SU-DHL-6 (cell line): ENCODE data around the gene C1orf198.

Experiments
- H2AFZ ChIP-seq: fragments of 200-600 bp; sonication (generic); 2 replicates; pipeline ENCODE4 v1.6.1; 2014; ENCODE audit warnings: low read depth, mild to moderate bottlenecking, moderate library complexity, mixed read lengths, antibody characterized with exemption, low read length; ENCODE audit not compliant: severe bottlenecking
- H3F3A ChIP-seq: fragments of 200-600 bp; shearing (Covaris generic); 2 replicates; pipeline ENCODE4 v1.6.0; 2016; ENCODE audit warnings: antibody characterized with exemption, mild to moderate bottlenecking; ENCODE audit not compliant: insufficient read depth
- H3K27ac ChIP-seq: fragments of 200-600 bp; sonication (generic); 2 replicates; pipeline ENCODE4 v1.5.1; 2016; ENCODE audit warnings: low read depth, mild to moderate bottlenecking, low read length, moderate library complexity, mixed read lengths
- H3K27me3 ChIP-seq: fragments of 200-600 bp; sonication (generic), shearing (Covaris generic); 2 replicates; pipeline ENCODE4 v1.6.0; 2014; ENCODE audit warnings: mild to moderate bottlenecking, low read length
- H3K36me3 ChIP-seq: fragments of 200-600 bp; sonication (generic); 2 replicates; pipeline ENCODE4 v1.6.1; 2014; ENCODE audit warnings: mild to moderate bottlenecking, low read length, mixed read lengths
- H3K4me2 ChIP-seq: fragments of 300-600, 200-600 bp; shearing (Covaris generic), sonication (generic); 2 replicates; pipeline ENCODE4 v1.6.0; 2014; ENCODE audit warnings: low read length, low read depth, mild to moderate bottlenecking; ENCODE audit not compliant: poor library complexity, severe bottlenecking
- H3K4me3 ChIP-seq: fragments of 200-600 bp; sonication (generic); 2 replicates; pipeline ENCODE4 v1.5.1; 2014; ENCODE audit warnings: antibody characterized with exemption, low read length, mild to moderate bottlenecking, mixed read lengths; ENCODE audit not compliant: insufficient read depth, poor library complexity, severe bottlenecking
- H3K79me2 ChIP-seq: fragments of 200-600 bp; sonication (generic); 2 replicates; pipeline ENCODE4 v1.6.1; 2014; ENCODE audit warnings: mild to moderate bottlenecking, low read length, moderate library complexity; ENCODE audit not compliant: insufficient read depth
- H3K9ac ChIP-seq: fragments of 200-600 bp; sonication (generic); 2 replicates; pipeline ENCODE4 v1.7.0; 2014; ENCODE audit warnings: mild to moderate bottlenecking, low read length
- H3K9me2 ChIP-seq: fragments of 200-600 bp; sonication (generic); replicated peaks from 2 replicates; pipeline ENCODE4 v1.6.1; 2014; ENCODE audit warnings: low read length; ENCODE audit not compliant: insufficient read depth
- H3K9me3 ChIP-seq: fragments of 200-600 bp; sonication (generic); 2 replicates; pipeline ENCODE4 v1.6.1; 2014; ENCODE audit warnings: low read length, mixed read lengths; ENCODE audit not compliant: insufficient read depth
- H4K20me1 ChIP-seq: fragments of 200-600 bp; sonication (generic); 2 replicates; pipeline ENCODE4 v1.6.1; 2014; ENCODE audit warnings: low read depth, mild to moderate bottlenecking, antibody characterized with exemption, low read length, moderate library complexity, mixed read lengths
- CTCF ChIP-seq: fragments of 200-600 bp; sonication (generic); IDR thresholded peaks from one replicate; pipeline ENCODE4 v1.5.1; 2017; ENCODE audit warnings: antibody characterized with exemption, mild to moderate bottlenecking, low read length, moderate library complexity; ENCODE audit not compliant: insufficient read depth, poor library complexity, severe bottlenecking
- EZH2phosphoT487 ChIP-seq: fragments of 200-600 bp; sonication (generic), shearing (Covaris generic); conservative IDR thresholded peaks from 2 replicates; pipeline ENCODE4 v1.6.1; 2018; ENCODE audit warnings: mild to moderate bottlenecking, antibody characterized with exemption, low read length, moderate library complexity, mixed read lengths

Gene C1orf198

GRCh38 chr1:230821346-230821745 lies 47.0 kb downstream of the C1orf198 start:
- no peak overlapping the region for H3K9ac ChIP-seq
- H3K4me3 ChIP-seq, result no peak overlapping the region
- H3K9me3 ChIP-seq, result no peaks in the 10 kb centered on the region
- no peak overlapping the region for H2AFZ ChIP-seq
- no peaks in the 10 kb centered on the region for H3F3A ChIP-seq
- no peaks in the 10 kb centered on the region for H3K36me3 ChIP-seq
- no peaks in the 10 kb centered on the region for H3K9me2 ChIP-seq
- H4K20me1 ChIP-seq, result no peaks in the 10 kb centered on the region
- H3K4me2 ChIP-seq, result no peak overlapping the region
- no peaks in the 10 kb centered on the region for H3K79me2 ChIP-seq
- TF ChIP-seq EZH2phosphoT487 (no peak), CTCF (no peak)
- no peak overlapping the region for H3K27ac ChIP-seq
- H3K27me3 ChIP-seq, result no peaks in the 10 kb centered on the region

GRCh38 chr1:230820568-230820967 lies 47.8 kb downstream of the C1orf198 start:
- no peak overlapping the region for H3K27ac ChIP-seq

GRCh38 chr1:230819976-230820375 lies 48.3 kb downstream of the C1orf198 start:
- H3K36me3 ChIP-seq, result no peaks in the 10 kb centered on the region
- no peak overlapping the region for H3K4me3 ChIP-seq
- H4K20me1 ChIP-seq, result no peaks in the 10 kb centered on the region
- no peaks in the 10 kb centered on the region for H3K27me3 ChIP-seq
- no peaks in the 10 kb centered on the region for H3F3A ChIP-seq
- H3K79me2 ChIP-seq, result no peaks in the 10 kb centered on the region
- H3K27ac ChIP-seq, result no peak overlapping the region
- H2AFZ ChIP-seq, result no peak overlapping the region
- no peak overlapping the region for H3K4me2 ChIP-seq
- H3K9ac ChIP-seq, result no peak overlapping the region
- no peak for TF ChIP-seq CTCF
- TF ChIP-seq EZH2phosphoT487, result no peak
- no peaks in the 10 kb centered on the region for H3K9me2 ChIP-seq
- H3K9me3 ChIP-seq, result no peaks in the 10 kb centered on the region

More at GRCh38 chr1:230820568-230820967, 47.8 kb downstream of the C1orf198 start:
- Histone ChIP-seq H3K4me3 (no peak overlapping the region), H2AFZ (no peak overlapping the region), H3F3A (no peaks in the 10 kb centered on the region), H3K4me2 (no peak overlapping the region), H3K9me3 (no peaks in the 10 kb centered on the region), H4K20me1 (no peaks in the 10 kb centered on the region), H3K9me2 (no peaks in the 10 kb centered on the region), H3K79me2 (no peaks in the 10 kb centered on the region), H3K9ac (no peak overlapping the region), H3K36me3 (no peaks in the 10 kb centered on the region), H3K27me3 (no peaks in the 10 kb centered on the region)
- TF ChIP-seq EZH2phosphoT487 (no peak), CTCF (no peak)

- Histone ChIP-seq H3K9me3 (no peaks in the 10 kb centered on the region), H3K79me2 (no peaks in the 10 kb centered on the region), H3K4me3 (no peak overlapping the region), H2AFZ (no peak overlapping the region), H3K9me2 (no peaks in the 10 kb centered on the region), H3K36me3 (no peaks in the 10 kb centered on the region), H3K4me2 (no peak overlapping the region), H4K20me1 (no peaks in the 10 kb centered on the region), H3K27me3 (no peaks in the 10 kb centered on the region), H3K27ac (no peak overlapping the region), H3K9ac (no peak overlapping the region), H3F3A (no peaks in the 10 kb centered on the region)
- no peak for TF ChIP-seq CTCF
- no peak for TF ChIP-seq EZH2phosphoT487
These were observed 49.4 kb downstream of the C1orf198 start for GRCh38 chr1:230818901-230819300.
